SH-SY5Y (cell line): ENCODE data around the gene HADH.

Experiments
- GATA2 ChIP-seq: IDR thresholded peaks from 2 replicates; pipeline ENCODE4 v1.6.1; 2011; ENCODE audit warnings: mild to moderate bottlenecking, low read depth, low read length
- GATA3 ChIP-seq: IDR thresholded peaks from 2 replicates; pipeline ENCODE4 v1.6.1; 2011; ENCODE audit warnings: low read depth, mild to moderate bottlenecking, low read length, moderate library complexity

DNA sequence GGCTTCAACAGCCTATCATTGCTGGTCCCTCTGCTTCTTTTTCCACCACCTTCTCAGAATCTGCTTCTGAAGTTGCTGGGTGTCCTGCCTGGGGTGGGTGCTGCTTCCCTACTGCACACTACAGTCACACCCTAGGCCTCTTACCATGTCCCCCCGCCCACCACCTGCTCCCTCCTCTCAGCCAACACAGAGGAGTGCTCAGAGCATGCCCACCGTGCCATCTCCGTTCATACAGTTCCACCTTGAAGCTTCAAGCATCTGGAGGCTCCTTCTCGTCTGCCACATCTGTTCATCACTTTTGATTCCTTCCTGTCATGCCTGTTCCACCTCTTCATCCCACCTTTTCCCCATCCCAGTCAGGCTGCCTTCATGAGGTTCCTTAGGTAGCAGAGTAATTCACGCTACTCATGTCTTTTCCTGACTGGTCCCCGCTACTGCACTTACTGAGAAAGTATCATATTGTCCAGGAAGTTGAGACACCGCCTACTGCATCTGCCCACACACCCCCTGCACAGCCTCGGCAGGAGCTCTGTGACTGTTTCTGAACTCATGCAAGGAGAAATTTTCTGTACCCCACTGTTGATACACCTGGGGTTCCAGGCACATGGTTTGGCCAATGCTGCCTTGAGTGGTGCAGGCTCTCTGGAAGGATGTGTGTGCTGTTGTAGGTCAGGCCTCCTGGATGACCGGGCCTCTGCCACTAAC lies 39.5 kb downstream of the HADH start:
- TF ChIP-seq GATA2 (no peak), GATA3 (no peak)
